Glomerular visceral epithelial cell (primary cell): ENCODE measurements around the gene C6.

ENCODE experiments used
- DNase-seq: peaks from one replicate; pipeline ENCODE4 v3.0.0-alpha.2; 2016; ENCODE audit errors: extremely low spot score

C6 gene

GRCh38 chr5:41120600-41120999, 92.7 kb downstream of the C6 start:
- DNase-seq, result no peak

DNA sequence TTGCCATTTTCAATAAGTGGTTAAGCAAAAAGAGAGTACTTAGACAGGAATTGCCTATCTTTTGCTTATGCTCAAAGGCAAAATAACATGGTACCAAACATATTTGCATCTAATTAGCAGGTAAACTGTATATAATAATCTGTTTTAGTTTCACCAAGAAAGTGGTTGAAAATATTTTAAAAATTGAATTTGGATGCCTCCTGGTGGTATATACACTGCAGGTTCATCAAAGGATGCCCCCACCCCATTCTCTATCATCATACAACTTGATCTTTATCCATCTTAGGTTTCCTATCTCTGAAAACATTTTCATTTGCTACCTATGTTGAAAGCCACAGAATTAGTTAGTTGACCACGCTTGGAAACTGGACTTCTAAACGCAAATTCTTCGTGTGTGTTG, 95.2 kb downstream of the C6 start:
- no peak for DNase-seq

DNA sequence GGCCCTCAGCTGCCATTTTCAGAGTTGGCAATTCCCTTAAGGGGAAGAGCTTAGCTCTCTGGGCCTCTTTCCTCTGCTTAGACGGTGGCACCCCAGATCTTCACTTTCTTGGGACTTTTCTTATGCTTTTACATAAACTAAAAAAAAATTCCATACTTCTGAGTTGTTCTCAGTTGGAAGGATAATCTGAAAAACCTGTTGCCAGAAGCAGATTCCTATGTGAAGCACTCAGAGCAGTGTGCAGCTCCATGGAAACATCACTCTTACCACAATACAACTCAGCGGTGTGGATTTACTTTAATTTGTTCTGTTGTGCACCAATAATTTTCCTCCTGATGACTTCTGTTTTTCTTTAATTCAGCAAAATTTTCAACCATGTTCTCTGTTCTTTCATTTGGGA, 98.1 kb downstream of the C6 start:
- no peak for DNase-seq

- DNase-seq, result no peak
These were observed 100.6 kb downstream of the C6 start for GRCh38 chr5:41112486-41113455.

DNA sequence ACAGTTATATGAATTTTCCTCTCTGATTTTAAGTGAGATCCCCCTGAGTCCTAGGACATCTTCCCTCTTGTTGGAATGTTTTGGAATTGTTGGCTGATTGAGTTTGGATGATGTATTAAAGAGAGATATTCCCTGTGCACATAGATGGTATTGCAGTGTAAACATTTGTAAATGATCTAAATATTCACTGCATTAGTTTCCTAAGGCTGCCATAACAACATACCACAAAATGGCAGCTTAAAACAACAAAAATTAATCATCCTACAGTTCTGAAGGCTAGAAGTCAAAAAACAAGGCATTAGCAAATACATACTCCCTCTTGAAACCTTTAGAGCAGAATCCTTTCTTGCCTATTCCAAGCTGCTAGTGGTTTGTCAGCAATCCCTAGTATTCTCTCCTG, 104.1 kb downstream of the C6 start:
- DNase-seq, result no peak

- DNase-seq, result no peak
These were observed 111.0 kb downstream of the C6 start for GRCh38 chr5:41102341-41102740.

- DNase-seq, result peak; percentile 2
These were observed 115.7 kb downstream of the C6 start for GRCh38 chr5:41097642-41098041.

DNA sequence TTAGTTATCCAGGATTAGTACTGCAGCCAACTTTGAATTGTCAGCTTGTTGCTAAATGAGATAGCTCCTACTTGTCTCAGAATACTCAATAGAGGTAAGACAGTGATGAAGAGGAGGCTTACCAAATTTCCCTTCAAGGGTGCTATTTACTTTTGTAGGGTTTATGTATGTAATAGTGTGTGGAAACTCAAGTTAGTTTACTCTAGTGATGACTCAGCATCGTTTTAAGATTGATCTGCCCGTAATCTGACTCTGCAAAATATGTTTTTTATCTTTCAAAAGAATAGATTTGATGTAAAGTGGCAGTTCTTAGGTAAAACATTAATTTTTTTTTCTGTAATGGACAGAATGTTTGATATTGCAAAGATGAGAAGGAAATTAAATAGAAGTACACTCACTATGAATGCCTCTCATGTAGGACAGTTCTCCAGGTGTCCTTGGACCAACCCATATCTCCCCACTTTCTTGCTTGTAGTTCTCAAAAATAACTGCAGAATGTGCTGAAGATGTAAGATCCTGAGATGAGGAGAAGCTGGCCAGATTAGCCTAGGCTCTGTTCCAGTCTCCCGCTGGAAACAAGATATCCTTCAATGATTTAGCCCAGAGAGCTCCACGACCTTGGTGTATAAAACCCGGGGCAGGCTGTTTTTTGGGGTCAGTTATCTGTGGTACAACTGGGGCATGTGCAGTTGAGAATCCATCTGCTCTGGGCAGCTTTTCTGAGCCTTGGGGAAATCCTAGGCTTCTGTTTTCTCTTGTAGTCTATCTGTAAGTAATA, 117.8 kb downstream of the C6 start:
- no peak for DNase-seq

GRCh38 chr5:41094871-41095270, 118.5 kb downstream of the C6 start:
- DNase-seq, result no peak

- DNase-seq, result no peak
These were observed 119.5 kb downstream of the C6 start for GRCh38 chr5:41093803-41094202.
